ENCODE measurements around the gene ATP2B3. TPM values are rescaled to one million over a fixed set of nuclear protein-coding genes. Genes with fewer than 3 reads are reported as not detected.

Gene ATP2B3
- total RNA-seq, 4 donors from 2014 or later, result not detected

DNA sequence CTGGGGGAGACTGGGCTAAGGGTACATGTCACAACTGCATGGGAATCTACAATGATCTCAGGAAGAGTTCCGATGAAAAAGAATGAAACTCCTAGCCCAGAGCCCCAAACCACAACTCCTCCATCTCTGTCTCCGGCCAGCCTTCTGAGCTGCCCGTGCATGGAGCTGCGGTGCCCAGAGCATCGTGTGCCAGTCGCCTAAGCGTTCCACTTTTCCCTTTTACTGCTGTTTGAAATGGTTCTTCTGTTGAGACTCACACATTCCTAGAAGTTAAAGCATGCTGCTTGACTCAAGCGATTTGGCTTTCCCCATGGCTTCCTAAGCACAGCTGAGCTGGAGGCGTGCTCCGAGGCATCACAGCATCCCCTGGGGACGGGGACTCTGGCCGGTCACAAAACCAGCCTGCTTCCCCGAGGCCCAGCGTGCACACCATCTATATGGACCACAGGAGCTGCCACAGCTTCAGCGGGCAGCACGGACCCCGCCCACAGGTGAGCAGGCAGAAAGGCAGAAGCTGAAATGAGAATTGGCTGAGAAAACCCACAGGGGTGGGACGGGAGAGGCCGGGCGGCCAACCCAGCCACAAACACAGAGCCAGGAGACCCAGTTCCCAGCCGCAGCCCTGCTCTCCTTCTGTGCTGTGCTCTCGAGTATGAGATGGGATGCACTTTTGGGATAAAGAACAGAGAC lies 76.5 kb downstream of the ATP2B3 start:
- Histone ChIP-seq H3K27ac (peak overlapping the region in 2 of 4 donors; percentile 51 to 61), H3K9me3 (no peaks in the 10 kb centered on the region), H3K4me1 (peaks cover 3 to 23% of the 10 kb centered on the region in 2 donors), H3K4me3 (no peak overlapping the region), H3K27me3 (no peaks in the 10 kb centered on the region), H3K36me3 (peaks cover 0 to 6% of the 10 kb centered on the region in 2 donors)
- DNase-seq (no peak), ATAC-seq (no peak)
- TF ChIP-seq, protein P1, sequence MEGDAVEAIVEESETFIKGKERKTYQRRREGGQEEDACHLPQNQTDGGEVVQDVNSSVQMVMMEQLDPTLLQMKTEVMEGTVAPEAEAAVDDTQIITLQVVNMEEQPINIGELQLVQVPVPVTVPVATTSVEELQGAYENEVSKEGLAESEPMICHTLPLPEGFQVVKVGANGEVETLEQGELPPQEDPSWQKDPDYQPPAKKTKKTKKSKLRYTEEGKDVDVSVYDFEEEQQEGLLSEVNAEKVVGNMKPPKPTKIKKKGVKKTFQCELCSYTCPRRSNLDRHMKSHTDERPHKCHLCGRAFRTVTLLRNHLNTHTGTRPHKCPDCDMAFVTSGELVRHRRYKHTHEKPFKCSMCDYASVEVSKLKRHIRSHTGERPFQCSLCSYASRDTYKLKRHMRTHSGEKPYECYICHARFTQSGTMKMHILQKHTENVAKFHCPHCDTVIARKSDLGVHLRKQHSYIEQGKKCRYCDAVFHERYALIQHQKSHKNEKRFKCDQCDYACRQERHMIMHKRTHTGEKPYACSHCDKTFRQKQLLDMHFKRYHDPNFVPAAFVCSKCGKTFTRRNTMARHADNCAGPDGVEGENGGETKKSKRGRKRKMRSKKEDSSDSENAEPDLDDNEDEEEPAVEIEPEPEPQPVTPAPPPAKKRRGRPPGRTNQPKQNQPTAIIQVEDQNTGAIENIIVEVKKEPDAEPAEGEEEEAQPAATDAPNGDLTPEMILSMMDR (IDR thresholded peaks at IDR 0.05 in 4 of 5, conservative IDR thresholded peaks at IDR 0.05 in 1 of 5), result no peak
- TF ChIP-seq POLR2A (IDR thresholded peaks at IDR 0.05), result no peak
- in situ Hi-C loops (cut with MboI; ENCODE audit: low sequenced_read_pairs in 4 of 4) (no loop called here), intact Hi-C loops (cut with DNase I; ENCODE audit: low total_unique reads) (loop anchor here (10.0 kb wide), 2 partner anchors 331 to 951 kb away; partner anchors contain the start of genes ARHGAP4, G6PD and IKBKG)

DNA sequence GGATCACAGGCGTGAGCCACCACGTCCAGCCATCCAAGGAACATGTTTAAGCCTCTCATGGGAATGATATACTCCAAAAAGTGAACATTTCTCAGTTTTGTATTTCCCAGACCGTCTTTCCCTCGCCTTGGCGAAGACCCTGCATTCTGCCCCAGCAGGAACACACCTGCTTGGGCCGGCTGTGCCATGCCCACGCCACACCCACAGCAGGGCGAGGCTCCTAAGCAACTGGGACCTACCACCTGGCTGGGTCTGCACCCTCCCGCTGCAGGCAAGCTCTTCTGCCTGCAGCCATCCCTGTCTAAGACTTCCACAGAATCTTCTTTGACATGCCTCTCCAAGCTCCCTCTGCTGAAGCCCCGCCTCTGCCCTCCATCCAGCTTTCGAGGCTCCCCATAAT lies 77.9 kb downstream of the ATP2B3 start:
- ATAC-seq (no peak), DNase-seq (no peak)
- Histone ChIP-seq H3K4me1 (peaks cover 8 to 28% of the 10 kb centered on the region in 2 donors), H3K4me3 (no peak overlapping the region), H3K9me3 (no peaks in the 10 kb centered on the region), H3K27ac (no peak overlapping the region), H3K36me3 (peaks cover 0 to 6% of the 10 kb centered on the region in 2 donors), H3K27me3 (no peaks in the 10 kb centered on the region)
- TF ChIP-seq, protein P1 (IDR thresholded peaks at IDR 0.05 in 4 of 5, conservative IDR thresholded peaks at IDR 0.05 in 1 of 5), result no peak
- TF ChIP-seq POLR2A (IDR thresholded peaks at IDR 0.05), result no peak
- in situ Hi-C loops (cut with MboI; ENCODE audit: low sequenced_read_pairs in 4 of 4) (no loop called here), intact Hi-C loops (cut with DNase I; ENCODE audit: low total_unique reads) (loop anchor here (5.0 to 10.0 kb wide), 3 partner anchors 132 to 949 kb away; partner anchors contain the start of genes ARHGAP4, G6PD and IKBKG)

DNA sequence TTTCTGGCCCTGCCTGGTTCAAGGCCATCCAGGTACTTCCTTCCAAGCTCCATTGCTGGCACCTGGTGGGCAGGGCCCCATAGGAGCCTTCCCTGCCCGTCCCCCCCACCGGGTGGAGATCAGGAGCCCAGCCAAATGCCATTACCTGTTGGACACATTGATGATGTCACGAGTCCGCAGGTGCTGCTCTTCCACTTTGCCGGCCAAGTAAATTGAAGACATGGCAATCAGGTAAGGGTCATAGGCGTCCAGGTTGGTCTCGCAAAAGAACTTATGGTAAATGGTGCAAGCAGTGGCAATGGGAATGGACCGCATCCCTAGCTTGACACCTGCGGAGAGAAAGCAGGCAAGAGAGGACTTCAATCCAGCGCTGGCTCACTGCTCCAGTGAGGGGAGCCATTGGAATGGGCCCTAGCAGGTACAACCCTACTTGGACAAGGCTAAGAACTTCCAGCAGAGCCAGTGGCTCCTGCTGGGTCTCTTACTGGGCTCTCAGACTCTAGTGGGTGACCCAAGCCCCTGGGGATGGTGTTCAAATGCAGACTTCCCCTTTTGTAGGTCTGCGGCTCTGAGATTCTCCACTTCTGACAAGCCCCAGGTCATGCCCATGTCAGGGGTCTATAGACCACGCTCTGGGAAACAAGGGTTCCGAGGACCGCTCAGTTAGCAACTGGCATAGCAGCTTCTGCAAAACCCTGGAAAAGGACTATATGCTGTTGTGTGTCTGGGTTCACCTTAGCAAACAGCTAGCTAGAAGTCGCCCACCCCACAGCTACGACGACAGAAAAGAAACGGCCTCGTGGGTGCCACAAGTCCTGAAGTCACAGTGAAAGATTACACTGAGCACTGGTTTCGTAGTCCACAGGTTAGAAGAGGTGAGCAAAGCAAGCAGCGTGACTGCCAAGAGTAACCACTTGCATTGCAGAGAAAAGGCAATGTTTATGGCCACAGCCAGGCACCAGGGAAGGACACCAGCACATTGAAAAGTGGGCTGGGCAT lies 78.7 kb downstream of the ATP2B3 start:
- no peak overlapping the region for H3K4me3 ChIP-seq
- DNase-seq (no peak), ATAC-seq (no peak)
- peaks cover 8 to 28% of the 10 kb centered on the region in 2 donors for H3K4me1 ChIP-seq
- TF ChIP-seq, protein P1 (IDR thresholded peaks at IDR 0.05 in 4 of 5, conservative IDR thresholded peaks at IDR 0.05 in 1 of 5), result no peak
- no peak for TF ChIP-seq POLR2A (IDR thresholded peaks at IDR 0.05)
- peaks cover 0 to 6% of the 10 kb centered on the region in 2 donors for H3K36me3 ChIP-seq
- no peaks in the 10 kb centered on the region for H3K27me3 ChIP-seq
- intact Hi-C loops (cut with DNase I; ENCODE audit: low total_unique reads) (loop anchor here (5.0 to 10.0 kb wide), 3 partner anchors 131 to 949 kb away; partner anchors contain the start of genes ARHGAP4, G6PD and IKBKG), in situ Hi-C loops (cut with MboI; ENCODE audit: low sequenced_read_pairs in 4 of 4) (no loop called here)
- no peak overlapping the region for H3K27ac ChIP-seq
- no peaks in the 10 kb centered on the region for H3K9me3 ChIP-seq

DNA sequence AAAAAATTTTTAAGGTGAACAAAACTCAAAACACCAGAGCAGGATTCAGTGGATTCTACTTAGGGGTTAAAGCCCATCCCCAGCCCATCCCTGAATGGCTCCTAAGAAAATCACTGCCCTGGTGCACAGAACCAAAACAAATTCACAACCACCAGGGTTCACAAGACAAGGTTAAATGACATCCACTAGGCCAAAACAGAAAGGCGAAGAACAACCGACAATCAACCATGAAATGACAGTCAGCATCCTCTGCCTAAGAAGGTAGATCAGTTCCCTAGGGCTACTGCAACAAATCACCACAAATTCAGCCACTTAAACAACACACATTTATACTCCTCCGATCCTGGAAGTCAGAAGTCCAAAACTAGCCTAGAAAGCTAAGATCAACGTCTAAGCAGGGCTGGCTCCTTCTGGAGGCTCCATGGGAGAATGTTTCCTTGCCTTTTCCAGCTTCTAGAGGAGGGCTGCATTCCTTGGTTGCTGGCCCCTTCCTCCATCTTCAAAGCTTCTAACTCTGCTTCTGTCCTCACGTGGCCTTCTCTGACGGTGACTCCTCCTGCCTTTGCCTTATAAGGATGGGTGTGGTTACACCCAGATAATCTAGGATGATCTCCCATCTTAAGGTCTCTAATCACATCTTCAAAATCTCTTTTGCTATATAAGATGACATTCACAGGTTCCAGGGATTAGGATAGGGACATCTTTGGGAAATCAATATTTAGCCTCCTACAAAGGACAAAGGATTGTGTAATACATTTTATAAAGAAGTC lies 79.7 kb downstream of the ATP2B3 start:
- ATAC-seq (no peak), DNase-seq (no peak)
- intact Hi-C loops (cut with DNase I; ENCODE audit: low total_unique reads) (loop anchor here (5.0 to 10.0 kb wide), 3 partner anchors 130 to 948 kb away; partner anchors contain the start of genes ARHGAP4, G6PD and IKBKG), in situ Hi-C loops (cut with MboI; ENCODE audit: low sequenced_read_pairs in 4 of 4) (no loop called here)
- TF ChIP-seq, protein P1 (IDR thresholded peaks at IDR 0.05 in 4 of 5, conservative IDR thresholded peaks at IDR 0.05 in 1 of 5), result no peak
- H3K9me3 ChIP-seq, result no peaks in the 10 kb centered on the region
- no peak overlapping the region for H3K4me3 ChIP-seq
- H3K27ac ChIP-seq, result no peak overlapping the region
- no peaks in the 10 kb centered on the region for H3K27me3 ChIP-seq
- peaks cover 8 to 28% of the 10 kb centered on the region in 2 donors for H3K4me1 ChIP-seq
- H3K36me3 ChIP-seq, result no peaks in the 10 kb centered on the region
